Mesothelial cell of epicardium (in vitro differentiated cells): ENCODE results near the gene MEX3D. TPM values are rescaled to one million over a fixed set of nuclear protein-coding genes. Genes with fewer than 3 reads are reported as not detected.
"Not testable (repeated sequence)": the region's sequence is repeated elsewhere in the genome, so short reads cannot be mapped to it uniquely, and the experiment has no call there.

Source experiments
- DNase-seq, 2 experiments: peaks; one replicate each; pipeline ENCODE4 v3.0.0; 2021; ENCODE audit warnings: low spot score in 2 of 2; ENCODE audit not compliant: unreplicated experiment in 2 of 2
- H3K27ac Mint-ChIP-seq: 2 replicates; pipeline ENCODE4 v1.8.0; 2021; ENCODE audit warnings: mixed read lengths
- H3K27me3 Mint-ChIP-seq: 2 replicates; pipeline ENCODE4 v1.8.0; 2021; ENCODE audit warnings: low read depth, mixed read lengths
- H3K36me3 Mint-ChIP-seq: 2 replicates; pipeline ENCODE4 v1.8.0; 2021; ENCODE audit warnings: mixed read lengths
- H3K4me1 Mint-ChIP-seq: 2 replicates; pipeline ENCODE4 v1.8.0; 2021; ENCODE audit warnings: mixed read lengths
- H3K4me3 Mint-ChIP-seq: 2 replicates; pipeline ENCODE4 v1.8.0; 2021; ENCODE audit warnings: mild to moderate bottlenecking, moderate library complexity, mixed read lengths
- H3K9me3 Mint-ChIP-seq: 2 replicates; pipeline ENCODE4 v1.8.0; 2021; ENCODE audit warnings: mixed read lengths
- total RNA-seq: library from RNA; stranded (reverse); gene quantifications from 3 replicates; pipeline ENCODE4 v1.2.1, GENCODE V29; 2021
- TF ChIP-seq, protein P1 (sequence below): fragments of 200-600 bp; sonication (generic); IDR thresholded peaks from one replicate; pipeline ENCODE4 v1.5.0; 2021; ENCODE audit warnings: antibody characterized with exemption; ENCODE audit not compliant: unreplicated experiment

The MEX3D gene
- total RNA-seq, 1 donor from 2014 or later = 91.7 TPM

DNA sequence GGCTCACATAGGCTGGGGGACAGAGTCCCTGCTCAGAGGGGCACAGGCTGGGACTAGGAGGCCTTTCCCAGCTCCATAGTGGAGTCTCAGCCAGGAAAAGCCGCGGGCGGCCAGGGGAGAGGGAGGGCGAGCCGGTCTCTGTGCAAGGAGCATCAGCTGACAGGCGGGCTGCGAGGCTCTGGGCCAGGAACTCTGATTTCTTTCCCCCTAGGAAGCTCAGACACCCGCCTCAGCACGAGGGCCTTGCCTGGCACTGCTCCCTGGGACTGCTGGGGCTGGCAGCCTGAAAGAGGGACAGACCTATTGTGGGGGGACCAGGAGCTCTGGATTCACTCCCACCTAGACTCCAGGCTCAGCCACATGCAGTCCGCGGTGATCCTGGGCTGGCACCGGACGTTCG, 46.5 kb downstream of the MEX3D start:
- TF ChIP-seq, protein P1, sequence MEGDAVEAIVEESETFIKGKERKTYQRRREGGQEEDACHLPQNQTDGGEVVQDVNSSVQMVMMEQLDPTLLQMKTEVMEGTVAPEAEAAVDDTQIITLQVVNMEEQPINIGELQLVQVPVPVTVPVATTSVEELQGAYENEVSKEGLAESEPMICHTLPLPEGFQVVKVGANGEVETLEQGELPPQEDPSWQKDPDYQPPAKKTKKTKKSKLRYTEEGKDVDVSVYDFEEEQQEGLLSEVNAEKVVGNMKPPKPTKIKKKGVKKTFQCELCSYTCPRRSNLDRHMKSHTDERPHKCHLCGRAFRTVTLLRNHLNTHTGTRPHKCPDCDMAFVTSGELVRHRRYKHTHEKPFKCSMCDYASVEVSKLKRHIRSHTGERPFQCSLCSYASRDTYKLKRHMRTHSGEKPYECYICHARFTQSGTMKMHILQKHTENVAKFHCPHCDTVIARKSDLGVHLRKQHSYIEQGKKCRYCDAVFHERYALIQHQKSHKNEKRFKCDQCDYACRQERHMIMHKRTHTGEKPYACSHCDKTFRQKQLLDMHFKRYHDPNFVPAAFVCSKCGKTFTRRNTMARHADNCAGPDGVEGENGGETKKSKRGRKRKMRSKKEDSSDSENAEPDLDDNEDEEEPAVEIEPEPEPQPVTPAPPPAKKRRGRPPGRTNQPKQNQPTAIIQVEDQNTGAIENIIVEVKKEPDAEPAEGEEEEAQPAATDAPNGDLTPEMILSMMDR = no peak
- Mint-ChIP-seq H3K4me1 (peaks cover 4% of the 10 kb centered on the region), H3K9me3 (no peaks in the 10 kb centered on the region), H3K27ac (no peak overlapping the region), H3K4me3 (no peak overlapping the region), H3K27me3 (peaks cover 71% of the 10 kb centered on the region), H3K36me3 (no peaks in the 10 kb centered on the region)
- no peak for DNase-seq

DNA sequence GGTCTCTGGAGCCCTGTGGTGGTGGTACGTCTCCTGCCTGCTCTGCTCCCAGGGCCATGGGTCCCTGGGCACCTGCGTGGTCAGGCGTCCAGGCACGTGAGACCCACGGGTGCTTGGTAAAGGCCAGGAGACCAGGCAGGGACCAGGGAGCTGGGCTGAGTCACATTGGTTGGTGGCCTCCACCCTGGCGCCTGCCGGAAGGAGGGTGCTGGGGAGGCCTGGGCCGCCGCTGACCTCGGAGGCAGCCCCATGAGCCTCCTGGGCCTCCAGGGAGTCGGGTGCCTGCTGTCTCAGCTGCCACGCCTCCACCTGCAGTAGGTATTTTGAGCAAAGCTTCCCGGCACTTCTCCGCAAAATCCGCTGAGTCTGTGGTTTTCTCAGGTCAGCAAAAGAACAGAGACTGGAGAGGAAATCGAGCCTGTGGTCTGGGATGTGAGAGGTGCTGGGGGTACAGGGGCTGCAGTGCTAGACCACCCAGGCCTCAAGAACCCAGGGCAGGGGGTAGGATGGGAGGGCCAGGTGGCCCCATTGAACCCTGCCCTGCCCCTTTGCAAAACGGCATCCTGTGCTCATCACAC, 47.8 kb downstream of the MEX3D start:
- H3K36me3 Mint-ChIP-seq = no peaks in the 10 kb centered on the region
- no peak overlapping the region for H3K27ac Mint-ChIP-seq
- H3K27me3 Mint-ChIP-seq = peaks cover 69% of the 10 kb centered on the region
- TF ChIP-seq, protein P1 = no peak
- no peak overlapping the region for H3K4me3 Mint-ChIP-seq
- no peaks in the 10 kb centered on the region for H3K9me3 Mint-ChIP-seq
- no peak for DNase-seq
- H3K4me1 Mint-ChIP-seq = peaks cover 4% of the 10 kb centered on the region

DNA sequence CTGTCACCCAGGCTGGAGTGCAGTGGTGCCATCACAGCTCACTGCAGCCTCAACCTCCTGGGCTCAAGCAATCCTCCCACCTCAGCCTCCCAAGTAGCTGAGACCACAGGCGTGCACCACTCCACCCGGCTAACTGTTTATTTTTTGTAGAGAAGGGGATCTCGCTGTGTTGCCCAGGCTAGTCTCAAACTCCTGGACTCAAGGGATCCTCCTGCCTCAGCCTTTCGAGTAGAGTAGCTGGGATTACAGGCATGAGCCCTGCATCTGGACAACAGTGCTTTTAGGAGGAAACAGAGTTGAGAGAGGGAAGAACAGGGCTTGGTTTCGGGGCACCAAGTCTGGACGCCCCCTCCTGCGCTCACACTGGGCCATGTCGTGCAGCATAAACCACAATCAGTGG, 48.3 kb downstream of the MEX3D start:
- not testable (repeated sequence) for H3K4me1 Mint-ChIP-seq, H3K9me3 Mint-ChIP-seq, DNase-seq, H3K27ac Mint-ChIP-seq, H3K4me3 Mint-ChIP-seq, H3K36me3 Mint-ChIP-seq
- H3K27me3 Mint-ChIP-seq = peaks cover 69% of the 10 kb centered on the region

DNA sequence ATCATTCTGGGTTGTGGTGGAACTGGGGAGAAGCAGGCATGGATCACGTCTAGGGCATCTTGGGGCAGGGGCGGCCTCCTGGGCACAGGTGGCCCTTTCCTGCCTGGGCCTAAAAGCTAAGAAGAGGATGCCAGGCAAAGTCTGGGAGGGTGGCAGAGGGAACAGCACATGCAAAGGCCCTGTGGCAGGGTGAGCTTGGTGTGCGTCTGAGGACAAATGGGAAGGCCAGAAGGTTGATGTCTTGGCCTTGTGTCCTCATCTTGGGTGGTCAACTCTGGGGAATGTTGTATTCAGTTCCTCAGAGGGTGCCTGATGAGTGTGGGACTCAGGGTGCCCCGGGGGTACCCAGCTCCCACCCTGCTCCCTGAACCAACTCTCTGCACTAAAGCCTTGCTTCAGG, 49.7 kb downstream of the MEX3D start:
- TF ChIP-seq, protein P1 = no peak
- Mint-ChIP-seq H3K36me3 (no peaks in the 10 kb centered on the region), H3K4me1 (no peaks in the 10 kb centered on the region), H3K4me3 (no peak overlapping the region), H3K27ac (no peak overlapping the region), H3K9me3 (no peaks in the 10 kb centered on the region), H3K27me3 (peaks cover 69% of the 10 kb centered on the region)
- no peak for DNase-seq

DNA sequence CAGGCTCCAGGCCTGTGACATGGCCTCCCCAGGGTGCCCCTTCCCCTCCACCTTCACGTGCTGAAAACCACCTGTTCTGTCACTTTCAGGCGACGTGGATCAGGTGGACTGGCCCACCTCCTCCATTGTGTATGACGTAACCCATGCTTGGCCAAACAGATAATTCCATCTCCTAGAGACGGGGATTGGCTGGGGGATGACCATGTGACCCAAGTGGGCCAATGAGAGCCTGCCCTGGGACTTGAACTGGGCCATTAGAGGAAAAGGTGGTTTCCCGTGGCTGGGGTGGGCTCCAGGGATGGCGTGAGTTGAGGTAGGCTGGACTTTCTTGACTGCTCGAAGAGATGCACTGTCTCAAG, 51.8 kb downstream of the MEX3D start:
- Mint-ChIP-seq H3K4me3 (no peak overlapping the region), H3K36me3 (no peaks in the 10 kb centered on the region), H3K27me3 (peaks cover 60% of the 10 kb centered on the region), H3K27ac (no peak overlapping the region), H3K9me3 (no peaks in the 10 kb centered on the region), H3K4me1 (no peaks in the 10 kb centered on the region)
- no peak for DNase-seq
- TF ChIP-seq, protein P1 = no peak

DNA sequence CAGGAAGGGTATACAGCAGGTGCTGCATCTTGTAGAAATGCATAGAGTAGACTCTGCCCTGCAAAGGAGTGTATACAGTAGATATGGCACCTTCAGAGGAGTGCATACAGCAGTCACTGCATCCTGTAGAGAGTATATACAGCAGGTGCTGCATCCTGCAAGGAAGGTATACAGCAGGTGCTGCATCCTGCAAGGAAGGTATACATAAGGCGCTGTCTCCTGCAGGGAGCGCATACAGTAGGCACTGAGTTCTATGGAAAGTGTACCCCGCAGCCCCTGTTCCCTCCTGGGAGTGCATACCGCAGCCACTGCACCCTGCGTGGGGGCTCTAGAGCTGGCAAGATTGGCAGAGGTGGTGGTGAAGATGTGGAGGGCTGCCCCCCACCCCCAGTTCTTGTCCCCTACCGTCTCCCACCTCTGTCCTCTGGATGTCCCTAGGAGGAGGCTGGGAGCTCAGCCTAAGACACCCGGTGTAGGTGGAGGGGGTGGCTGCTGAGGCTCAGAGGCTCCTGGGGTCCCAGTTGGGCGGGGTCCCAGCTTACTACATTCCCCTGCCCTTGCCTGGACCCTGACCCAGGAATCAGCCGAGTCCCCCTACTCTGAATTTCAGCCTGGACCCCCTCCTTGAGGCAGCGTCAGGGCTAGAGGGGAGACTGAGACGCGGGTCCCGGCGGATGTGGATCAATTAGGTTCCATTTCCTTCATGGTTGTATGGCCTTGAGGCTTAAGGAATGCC, 53.0 kb downstream of the MEX3D start:
- H3K27me3 Mint-ChIP-seq = peaks cover 63% of the 10 kb centered on the region
- H3K36me3 Mint-ChIP-seq = no peaks in the 10 kb centered on the region
- H3K27ac Mint-ChIP-seq = no peak overlapping the region
- TF ChIP-seq, protein P1 = no peak
- H3K4me1 Mint-ChIP-seq = peaks cover 2% of the 10 kb centered on the region
- H3K4me3 Mint-ChIP-seq = no peak overlapping the region
- DNase-seq = no peak
- no peaks in the 10 kb centered on the region for H3K9me3 Mint-ChIP-seq
